ENCODE results near the gene NQO2. TPM values are rescaled to one million over a fixed set of nuclear protein-coding genes. Genes with fewer than 3 reads are reported as not detected.

The NQO2 gene
- 0.10 and 0.12 TPM in 2 replicates for total RNA-seq (2013; cell fraction: nucleolus; rRNA removed)
- total RNA-seq (2014; rRNA removed) (0.68 and 0.76 TPM in 2 replicates), total RNA-seq (2014; rRNA removed; fragmentation: Illumina TruSeq; extraction: Trizol) (0.64 and 0.81 TPM in 2 replicates), total RNA-seq (2021) (1.3 and 2.2 TPM in 2 replicates), polyA plus RNA-seq (2011; rRNA removed) (0.73 and 1.1 TPM in 2 replicates), polyA plus RNA-seq (2014; fragmentation: Illumina TruSeq; extraction: Trizol) (0.29 and 0.79 TPM in 2 replicates), polyA plus RNA-seq (2014; fragmentation: Nextera tagmentation; extraction: Ambion mirVana) (under 1 TPM; 0.55 to 0.66 TPM), polyA plus RNA-seq (2014; rRNA removed) (0.76 and 1.2 TPM in 2 replicates), polyA plus RNA-seq (2016; fragmentation: Nextera tagmentation; extraction: Ambion mirVana) (1 to 10 TPM; 2.4 to 2.6 TPM), polyA minus RNA-seq (2011; rRNA and poly(A)+ RNA removed) (0.82 and 1.2 TPM in 2 replicates), Bru-seq, nascent RNA (percentile 44 among the genes with signal in this experiment), BruChase-seq, experiment 1, labeled RNA remaining after a 6-hour chase (percentile 35 among the genes with signal in this experiment), BruChase-seq, experiment 2, labeled RNA remaining after a 2-hour chase (percentile 37 among the genes with signal in this experiment)
- polyA plus RNA-seq (2011; ENCODE audit: low read depth), result 1.1 TPM
- 0.67 and 1.0 TPM in 2 replicates for polyA plus RNA-seq (2011; cell fraction: cytosol; rRNA removed)
- polyA plus RNA-seq (2011; cell fraction: nucleus; rRNA removed), result 0.88 and 1.1 TPM in 2 replicates
- polyA plus RNA-seq (2012), result 2.6 and 2.7 TPM in 2 replicates
- polyA minus RNA-seq (2011; cell fraction: cytosol; rRNA and poly(A)+ RNA removed), result 1.4 and 2.5 TPM in 2 replicates
- polyA minus RNA-seq (2011; cell fraction: nucleus; rRNA and poly(A)+ RNA removed), result 0.10 and 0.36 TPM in 2 replicates
- long read RNA-seq, experiment 1, result 0 reads
- long read RNA-seq, experiment 2, full-length matches to known transcripts, result 5 of 8 reads
- long read RNA-seq, experiment 2, partial matches to known transcripts, result 0 of 8 reads
- long read RNA-seq, experiment 2, other reads (novel, unspliced or antisense), result 3 of 8 reads

- Histone ChIP-seq H2AFZ (ENCODE audit: control insufficient read depth, low read depth, low read length) (peak within 1 kb of the TSS; percentile 88), H3K36me3 (ENCODE audit: control insufficient read depth in 2 of 2, insufficient read depth in 2 of 2, low read length in 1 of 2) (no peaks in the 10 kb centered on the region), H3K9me3 (replicated peaks; ENCODE audit: control insufficient read depth, insufficient read depth, low read length) (no peaks in the 10 kb centered on the region; the same call in 2 of the 3 replicates), H3K4me3 (peak within 1 kb of the TSS; percentile 87), H3K9ac (ENCODE audit: control insufficient read depth, insufficient read depth, low read length) (peak within 1 kb of the TSS; percentile 70), H4K20me1 (ENCODE audit: control insufficient read depth, insufficient read depth) (no peaks in the 10 kb centered on the region), H3K27ac (ENCODE audit: control insufficient read depth, insufficient read depth) (no peak within 1 kb of the TSS; the same call in 1 of the 2 replicates), H3K4me2 (ENCODE audit: control insufficient read depth, insufficient read depth) (peak within 1 kb of the TSS; percentile 94), H3K4me1 (ENCODE audit: control insufficient read depth, insufficient read depth, low read length) (peaks cover 12% of the 10 kb centered on the region), H3K27me3 (replicated peaks in 1 of 2; ENCODE audit: control insufficient read depth in 2 of 2, insufficient read depth in 2 of 2, low read length in 1 of 2) (no peaks in the 10 kb centered on the region), H3K79me2 (ENCODE audit: control insufficient read depth, insufficient read depth, low read length) (no peaks in the 10 kb centered on the region)
- ChIA-PET CTCF (interaction anchor here (0.6 to 4.2 kb wide), 10 partner anchors 10 to 226 kb away, joined by 3 to 54 read pairs (median 4); no protein-coding TSS in a partner anchor), RAD21 (ENCODE audit: unreplicated experiment) (interaction anchor here (0.7 to 1.5 kb wide), 6 partner anchors 10 to 283 kb away, joined by 3 to 11 read pairs (median 5); no protein-coding TSS in a partner anchor), POLR2A (interaction anchor here (1.1 to 1.4 kb wide), 3 partner anchors 10 to 153 kb away, joined by 3 to 6 read pairs (median 4); no protein-coding TSS in a partner anchor), SMC1A (ENCODE audit: uncharacterized antibody, unreplicated experiment) (interaction anchor here (0.8 to 2.2 kb wide), 8 partner anchors 10 to 153 kb away, joined by 3 to 14 read pairs (median 4); partner anchors contain the start of gene BPHL)
- in situ Hi-C loops (cut with MboI), result loop anchor here (5.0 kb wide), 1 partner anchor 47 kb away; no protein-coding TSS in a partner anchor
- TF ChIP-seq NR2F1 (conservative IDR thresholded peaks at IDR 0.05) (0 out of 2 replicates have a peak, but pooled peaks have one; percentile 31), BHLHE40 (IDR thresholded peaks at IDR 0.05; ENCODE audit: borderline replicate concordance in 1 of 2, low read depth in 2 of 2, low read length in 1 of 2) (peak in 1 of 2 experiments; percentile 41; a peak in 2 of 4 replicates), IKZF1 (conservative IDR thresholded peaks at IDR 0.05) (0 out of 2 replicates have a peak, but pooled peaks have one; percentile 7), POLR2AphosphoS5 (IDR thresholded peaks at IDR 0.05; ENCODE audit: low read length) (peak; percentile 54; the same call in 1 of the 2 replicates), NKRF (conservative IDR thresholded peaks at IDR 0.05) (peak; percentile 56; the same call in 1 of the 2 replicates), TCF12 (IDR thresholded peaks at IDR 0.05; ENCODE audit: low read depth, low read length) (peak; percentile 60; the same call in 1 of the 2 replicates), NR2C1 (IDR thresholded peaks at IDR 0.05) (no peak), MEF2A (IDR thresholded peaks at IDR 0.05; ENCODE audit: insufficient read depth, low read depth, low read length) (no peak), PAX5 (IDR thresholded peaks at IDR 0.05; ENCODE audit: borderline replicate concordance, low read depth, low read length) (peak; percentile 29; the same call in 1 of the 2 replicates), EGR1 (IDR thresholded peaks at IDR 0.05; ENCODE audit: borderline replicate concordance in 1 of 2, low read depth in 2 of 2, low read length in 2 of 2) (0 out of 3 replicates have a peak, but pooled peaks of 1 of the 2 experiments have one; percentile 22), RB1 (IDR thresholded peaks at IDR 0.05; ENCODE audit: borderline replicate concordance) (peak; percentile 29; the same call in 1 of the 2 replicates), GATAD2B (conservative IDR thresholded peaks at IDR 0.05; ENCODE audit: low read depth) (peak; percentile 62), CBX5 (IDR thresholded peaks at IDR 0.05; ENCODE audit: low read depth) (no peak), ZBED1 (IDR thresholded peaks at IDR 0.05; ENCODE audit: borderline replicate concordance) (no peak), POLR2A (IDR thresholded peaks at IDR 0.05; ENCODE audit: low read depth, low read length) (peak; percentile 87)
- TSS peak; percentile 69 for BruUV-seq (replicated peaks)
- 24% methylated on average over 61 of the region's 87 CpGs for WGBS (ENCODE audit: insufficient coverage, insufficient replicate concordance, low lambda C conversion rate, missing lambda C conversion rate)
- ATAC-seq (peak; percentile 92), DNase-seq (ENCODE audit: low read depth, low spot score) (peak; percentile 13), FAIRE-seq (no peak)
- intact Hi-C loops (cut with micrococcal nuclease; ENCODE audit: unreplicated experiment), result loop anchor here (1.0 to 5.0 kb wide), 3 partner anchors 23 to 252 kb away; no protein-coding TSS in a partner anchor
These were observed at the start of gene NQO2 for GRCh38 chr6:2999618-3000557. Gene NQO2, plus strand, starts transcription at chr6:2999894. Its CDS starts 6,659 bp downstream, at chr6:3006553.
